Hepatocyte (in vitro differentiated cells): Measurements from ENCODE around the gene MYDGF.

ENCODE experiments used
- CTCF ChIP-seq: fragments of 200-600 bp; sonication (generic); IDR thresholded peaks from 2 replicates; pipeline ENCODE4 v1.5.1; 2016; ENCODE audit warnings: antibody characterized with exemption, mild to moderate bottlenecking; ENCODE audit not compliant: poor library complexity
- EZH2 ChIP-seq: fragments of 200-600 bp; sonication (generic); IDR thresholded peaks from 2 replicates; pipeline ENCODE4 v1.6.1; 2016; ENCODE audit warnings: antibody characterized with exemption, mild to moderate bottlenecking, borderline replicate concordance

- TF ChIP-seq CTCF (no peak), EZH2 (no peak)
These were observed 49.3 kb upstream of the MYDGF start for GRCh38 chr19:4719499-4719866.
